Measurements from ENCODE around the gene CTDSPL.

The CTDSPL gene

DNA sequence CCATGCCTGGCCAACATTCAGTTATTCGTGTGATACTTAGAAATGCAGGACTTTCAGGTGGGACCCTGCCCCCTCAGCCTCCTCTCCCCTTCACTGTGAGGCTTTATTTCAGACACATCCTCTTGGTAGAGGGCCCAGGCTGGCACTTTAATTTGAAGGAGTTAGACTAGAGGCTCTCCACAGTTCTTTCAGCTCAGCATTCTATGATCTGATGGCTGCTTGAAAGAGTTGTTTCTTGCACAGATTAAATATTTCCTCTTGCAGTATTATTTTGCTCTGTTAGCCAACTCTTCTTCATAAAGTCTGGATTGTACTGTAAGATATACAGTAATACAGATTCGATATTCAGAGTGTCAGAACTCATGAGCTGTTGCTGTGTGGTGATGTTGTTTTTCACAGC, 35.1 kb downstream of the CTDSPL start:
- no peak for DNase-seq

DNA sequence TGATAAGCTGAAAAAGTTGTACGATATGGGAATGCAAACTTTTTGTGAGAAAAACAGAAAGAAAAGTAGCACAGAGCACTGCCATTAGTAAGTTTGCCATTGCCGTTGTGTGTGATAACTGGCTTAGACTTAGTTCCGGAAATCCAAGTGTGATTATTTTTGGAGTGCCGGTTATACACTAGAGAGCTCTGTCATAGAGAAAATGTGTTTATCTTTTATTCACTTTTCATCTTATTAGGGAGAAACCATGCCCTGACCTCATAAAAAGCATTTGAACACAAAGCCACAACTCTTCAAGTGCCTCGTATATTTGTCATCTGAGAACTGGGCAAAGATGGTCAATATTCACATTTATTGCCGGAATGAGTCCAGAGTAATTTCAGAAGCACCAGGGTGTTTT, 36.1 kb downstream of the CTDSPL start:
- DNase-seq, result no peak

DNA sequence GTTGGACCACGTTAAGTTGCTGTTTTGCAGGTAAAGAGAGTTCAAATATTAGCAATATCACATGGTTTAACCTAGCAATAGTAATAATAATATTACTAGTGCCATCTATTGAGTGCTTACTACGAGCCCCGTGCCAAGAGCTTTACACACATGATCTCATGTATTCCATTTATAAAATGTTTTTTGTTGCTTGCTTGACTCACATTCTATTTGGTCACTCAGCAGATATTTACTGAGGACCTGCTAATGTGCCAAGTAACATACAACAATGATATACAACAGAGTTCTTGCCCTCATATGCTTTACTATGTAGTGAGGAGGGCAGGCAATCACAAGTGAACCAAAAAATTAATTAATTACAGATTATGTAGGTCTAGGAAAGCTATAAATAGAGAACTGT, 36.7 kb downstream of the CTDSPL start:
- DNase-seq, result no peak

DNA sequence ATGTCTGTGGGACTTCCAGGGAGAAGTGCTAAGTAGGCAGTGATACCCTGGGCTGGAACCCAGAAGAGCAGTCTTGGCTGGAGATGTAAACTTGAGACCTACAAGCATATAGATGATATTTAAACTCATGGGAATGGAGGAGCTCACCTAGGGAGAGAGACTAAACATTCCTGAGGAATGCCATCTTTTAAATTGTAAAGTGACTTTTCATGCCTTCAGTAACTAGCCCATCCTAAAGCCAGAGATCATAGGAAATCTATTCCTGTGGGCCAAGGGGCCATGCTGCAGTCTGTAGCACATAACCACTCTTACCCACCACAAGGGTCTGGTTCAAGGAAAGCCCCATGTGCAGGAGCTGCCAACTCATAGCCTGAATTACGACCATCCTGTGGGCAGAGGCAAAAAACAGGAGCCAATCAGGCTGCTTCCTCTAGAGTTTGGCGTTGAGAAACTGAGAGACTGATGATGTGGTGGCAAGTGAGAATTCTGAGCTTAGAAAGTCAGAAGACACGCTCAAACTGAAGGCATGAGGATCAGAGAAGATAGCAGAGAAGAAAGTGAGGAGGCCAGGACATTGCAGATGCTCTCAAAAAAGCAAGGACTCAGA, 37.5 kb downstream of the CTDSPL start:
- DNase-seq, result no peak

DNA sequence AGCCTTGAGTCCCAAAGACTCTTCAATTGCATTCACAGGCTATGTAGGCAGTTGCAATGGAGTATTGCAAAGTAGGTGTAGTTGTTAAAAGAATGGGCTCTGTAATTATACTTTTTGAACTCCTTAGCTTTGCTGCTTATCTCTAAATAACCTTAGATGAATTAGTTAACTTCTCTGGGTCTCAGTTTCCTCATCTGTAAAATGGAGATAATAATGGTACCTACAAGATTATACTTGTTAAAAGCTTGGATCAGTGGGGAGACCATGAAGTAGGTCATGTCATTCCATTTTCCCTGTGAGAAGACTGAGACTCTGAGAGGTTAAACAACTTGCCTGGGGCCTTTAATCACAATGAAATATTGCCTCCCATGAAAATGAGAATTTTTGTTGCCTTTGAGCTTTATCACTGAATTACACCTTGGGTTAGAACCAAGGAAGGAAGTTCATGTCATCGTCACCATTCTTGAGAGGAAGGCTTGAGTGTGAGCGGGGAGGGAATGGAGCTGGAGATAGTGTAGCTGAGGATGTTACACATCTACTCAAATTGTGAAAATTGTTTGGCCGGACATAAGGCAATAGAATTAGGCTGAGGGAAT, 38.1 kb downstream of the CTDSPL start:
- DNase-seq, result no peak

DNA sequence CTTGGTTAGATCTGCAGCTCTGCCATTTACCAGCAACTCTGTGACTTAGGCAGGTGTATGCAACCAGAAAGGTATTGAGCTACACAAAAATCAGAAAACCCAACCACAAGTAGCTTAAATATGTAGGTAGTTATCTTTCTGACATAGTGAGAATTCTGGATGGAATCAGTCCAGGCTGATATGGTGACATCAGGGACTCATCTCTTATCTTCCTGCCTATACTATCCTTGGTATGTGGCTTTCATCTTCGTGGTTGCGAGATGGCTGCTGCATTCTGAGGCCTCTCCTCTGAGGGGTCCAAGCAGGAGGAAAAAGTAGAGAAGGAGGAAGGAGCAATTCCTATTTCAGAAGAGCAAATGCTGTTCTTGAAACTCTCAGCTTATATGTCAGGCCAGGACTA, 40.0 kb downstream of the CTDSPL start:
- DNase-seq, result no peak

DNA sequence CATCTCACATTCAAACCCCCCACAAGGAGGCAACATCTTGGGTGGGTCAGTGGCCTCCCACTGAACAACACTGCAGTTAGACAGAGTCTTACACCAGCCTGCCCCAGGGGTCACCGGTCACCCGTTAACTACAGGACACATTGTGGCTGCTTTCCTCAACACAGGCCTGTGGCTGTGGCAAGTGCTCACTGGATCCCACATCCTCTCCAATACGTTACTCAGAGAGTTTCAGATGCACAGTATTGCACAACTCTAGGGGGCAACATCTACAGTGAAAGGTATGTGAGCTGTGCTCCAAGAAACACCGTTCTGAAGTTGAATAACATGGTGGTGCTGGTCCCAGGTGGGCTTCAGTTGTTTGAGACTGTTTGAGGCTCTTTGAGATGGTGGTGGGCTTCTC, 41.0 kb downstream of the CTDSPL start:
- DNase-seq, result no peak

DNA sequence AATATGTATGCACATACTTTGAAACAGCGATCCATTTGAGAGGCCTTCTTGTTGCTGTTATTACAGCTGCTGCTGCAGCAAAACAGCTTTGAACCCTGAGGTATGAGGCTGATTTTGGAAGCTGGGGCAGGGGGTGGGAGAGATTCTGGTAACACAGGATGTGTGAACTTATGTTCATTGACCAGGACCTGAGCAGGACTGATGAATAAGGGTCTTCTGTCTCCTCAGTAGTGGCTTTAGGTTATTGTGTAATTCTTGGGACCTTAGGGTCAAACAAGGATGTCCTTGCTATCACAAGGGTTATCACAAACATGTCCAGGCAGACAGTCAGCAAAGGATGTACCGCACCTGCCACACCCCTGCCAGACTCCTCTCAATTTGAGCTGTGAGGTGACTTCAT, 41.6 kb downstream of the CTDSPL start:
- no peak for DNase-seq

DNA sequence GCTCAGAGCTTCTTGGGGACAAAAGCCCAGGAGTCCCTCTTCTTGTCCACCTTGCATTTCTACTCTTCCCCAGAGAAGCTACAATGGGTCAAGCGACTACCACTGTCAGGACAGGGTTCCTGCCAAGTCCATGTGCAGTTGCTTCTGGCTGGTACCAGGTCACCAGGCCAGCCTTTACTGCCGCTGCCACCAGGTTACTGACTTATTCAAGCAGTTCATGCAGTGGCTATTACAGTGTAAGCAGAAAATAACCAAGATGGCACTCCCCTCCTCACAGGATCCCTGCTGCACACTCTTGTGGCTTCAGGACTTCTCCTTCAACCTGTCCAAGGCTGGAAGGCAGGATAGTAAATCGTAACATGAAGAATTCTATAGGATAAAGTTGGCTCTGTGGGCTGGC, 42.1 kb downstream of the CTDSPL start:
- DNase-seq, result no peak

DNA sequence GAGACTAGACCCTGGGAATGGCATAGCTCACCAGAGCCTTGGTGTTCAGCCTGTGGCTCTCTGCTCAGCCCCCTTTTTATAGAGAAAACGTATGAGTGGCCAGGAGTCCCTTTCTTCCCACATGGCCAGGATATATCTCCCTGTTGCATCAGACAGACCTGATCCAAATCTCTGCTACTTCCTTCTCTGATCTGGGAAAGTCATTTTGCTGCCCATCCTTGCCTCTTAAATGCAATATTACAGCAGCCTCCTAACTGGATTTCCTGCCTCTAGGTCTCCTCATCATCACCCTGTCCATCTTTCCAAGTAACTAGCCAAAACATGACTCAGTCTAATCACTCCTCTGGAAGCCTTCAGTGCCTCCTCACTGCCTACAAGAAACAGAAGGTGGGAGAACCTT, 42.9 kb downstream of the CTDSPL start:
- DNase-seq, result no peak

DNA sequence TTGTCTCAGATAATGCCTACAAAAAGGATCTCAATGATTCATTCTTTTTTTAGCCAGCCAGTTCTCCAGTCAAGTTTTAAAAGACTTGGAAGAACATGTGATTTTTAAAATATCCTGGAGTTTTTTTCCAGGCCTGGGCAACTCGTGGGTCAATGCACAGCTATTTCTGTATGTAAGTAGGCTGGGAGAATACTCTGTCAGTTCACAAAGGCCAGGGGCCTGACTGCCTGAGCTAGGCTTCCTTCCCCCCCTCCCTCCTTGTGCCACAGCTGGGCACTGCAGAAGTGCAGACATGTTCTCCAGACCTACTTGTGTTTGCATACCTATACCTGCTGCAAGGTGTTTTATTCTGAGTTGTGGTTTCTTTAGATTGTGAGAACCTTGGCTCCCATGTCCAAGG, 43.7 kb downstream of the CTDSPL start:
- DNase-seq, result no peak

DNA sequence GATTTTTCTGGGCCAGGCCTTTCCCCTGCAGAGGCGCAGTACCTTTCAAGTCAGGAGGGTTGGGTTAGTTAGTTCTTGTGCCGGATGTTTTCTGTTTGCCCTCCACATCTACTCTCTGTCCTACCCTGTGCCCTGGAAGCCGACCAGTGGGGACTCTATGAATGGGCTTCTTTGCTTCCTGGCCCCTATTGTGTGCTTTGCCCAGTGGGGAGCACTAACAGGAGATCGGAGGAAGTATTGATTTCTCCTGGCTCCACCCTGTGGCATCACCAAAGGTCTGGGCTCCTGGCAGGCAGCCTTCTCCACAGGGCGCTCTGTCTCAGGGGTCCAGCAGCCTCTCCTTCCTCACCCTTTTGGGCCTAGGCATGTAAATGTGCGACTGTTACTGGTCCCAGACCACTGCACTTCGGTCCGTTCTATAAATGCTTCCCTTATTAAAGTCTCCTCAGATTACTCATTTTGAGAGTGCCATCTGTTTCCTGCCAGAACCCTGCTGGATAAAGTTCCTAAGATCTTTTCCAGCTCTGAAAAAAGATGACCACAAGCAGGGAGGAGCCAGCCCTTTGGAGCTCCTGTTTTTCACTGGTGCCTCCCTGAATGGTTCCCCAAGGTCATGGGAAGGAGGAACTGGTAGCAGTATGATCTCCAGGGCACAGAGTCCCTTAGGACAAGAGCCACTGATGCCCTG, 44.5 kb downstream of the CTDSPL start:
- no peak for DNase-seq

DNA sequence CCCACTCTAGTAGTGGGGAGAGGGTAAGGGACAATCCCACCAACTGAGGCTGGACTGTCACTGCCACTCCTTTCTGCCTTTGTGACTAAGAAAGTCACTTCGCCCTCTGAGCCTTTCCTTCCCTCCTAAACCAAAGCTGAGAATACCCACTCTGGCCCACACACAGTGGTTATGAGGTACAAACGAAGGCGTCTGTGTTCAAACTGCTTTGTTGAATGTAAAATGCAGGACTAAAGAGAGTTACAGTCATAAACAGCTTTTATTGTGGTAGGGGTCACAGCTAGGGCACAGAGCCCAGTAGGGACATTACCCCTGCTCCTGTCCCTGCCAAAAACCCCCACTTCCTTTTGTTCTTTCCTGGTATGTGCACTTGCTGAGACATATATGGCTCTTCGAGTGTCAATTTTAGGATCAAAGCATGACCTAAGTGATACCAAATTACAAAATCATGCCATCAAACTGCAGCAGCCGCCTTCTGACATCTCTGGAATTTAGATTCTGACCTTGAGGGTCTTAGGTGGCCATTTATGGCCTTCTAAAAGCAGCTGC, 45.1 kb downstream of the CTDSPL start:
- DNase-seq, result no peak

DNA sequence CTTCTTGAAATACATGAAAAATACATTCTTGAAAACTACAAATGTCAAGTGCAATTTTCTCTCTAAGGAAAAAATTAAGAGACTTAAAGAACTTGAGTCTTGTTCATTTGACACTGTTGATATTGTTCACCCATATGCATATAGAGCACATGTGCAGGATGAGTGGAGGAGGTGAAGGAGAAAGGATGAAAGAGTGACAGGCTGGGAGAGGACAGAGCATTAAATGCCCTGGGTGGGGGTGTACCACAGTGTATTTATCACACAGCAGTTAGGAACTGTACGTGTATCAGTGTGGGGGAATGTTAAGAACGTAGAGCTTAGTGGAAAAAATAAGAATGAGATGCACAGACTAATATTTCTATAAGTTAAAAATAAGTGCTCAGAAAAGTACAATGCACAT, 45.7 kb downstream of the CTDSPL start:
- DNase-seq, result no peak

DNA sequence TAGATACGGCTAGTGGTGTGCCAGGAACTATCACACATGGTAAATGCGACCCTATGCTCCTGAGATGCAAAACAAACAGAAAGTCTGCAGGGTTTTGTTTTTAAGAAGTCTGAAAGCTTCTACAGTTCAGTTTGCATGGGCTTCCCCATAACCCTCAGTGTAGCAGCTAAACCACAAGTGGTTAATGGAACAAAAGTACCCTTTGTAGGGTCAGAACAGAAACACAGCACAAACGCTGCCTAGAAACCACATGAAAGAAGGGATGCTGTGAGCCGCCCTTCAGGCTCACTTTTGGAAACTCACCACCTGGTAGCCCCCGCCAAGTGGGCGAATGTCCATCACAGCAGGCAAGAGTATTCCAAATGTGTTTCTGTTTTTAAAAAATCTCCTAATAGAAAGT, 46.2 kb downstream of the CTDSPL start:
- peak; percentile 59 for DNase-seq

DNA sequence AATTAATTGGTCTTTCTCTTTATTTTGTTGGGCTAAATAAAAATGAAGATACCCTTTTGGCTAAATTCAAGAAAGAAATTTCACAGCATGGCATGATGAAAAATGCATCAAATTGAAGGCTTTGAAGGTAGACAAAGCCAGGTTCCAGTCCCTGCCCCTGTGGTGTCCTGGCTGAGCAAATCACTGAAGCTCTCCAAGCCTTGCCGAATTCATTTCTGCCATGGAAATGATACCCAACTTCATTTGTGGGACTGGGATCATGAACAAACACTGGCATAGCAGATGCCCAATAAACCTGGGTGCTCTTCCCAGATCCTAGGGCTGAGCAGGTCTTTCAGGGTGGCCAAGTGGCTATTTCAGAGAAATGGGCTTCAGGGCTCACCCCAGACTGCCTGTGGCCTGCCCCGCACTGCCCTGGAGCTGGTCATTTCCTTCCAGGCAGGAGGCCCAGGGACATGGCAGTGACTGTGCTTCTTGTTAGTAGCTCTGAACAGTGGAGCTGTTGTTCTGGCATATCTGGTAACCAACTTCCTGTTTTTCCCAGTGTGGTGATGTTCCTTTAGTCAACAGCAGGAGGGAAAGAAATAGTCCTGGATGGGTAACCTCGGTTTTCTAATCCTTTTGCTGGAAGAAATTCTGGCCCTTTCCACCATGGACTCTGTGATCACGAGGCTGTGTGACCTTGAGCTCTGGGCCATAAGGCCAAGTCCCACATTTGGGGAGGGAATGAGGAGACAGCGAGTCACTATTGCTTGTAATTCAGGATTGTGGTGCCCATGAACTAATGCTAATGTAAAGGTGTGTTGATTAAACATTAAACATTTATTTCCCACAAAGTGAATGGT, 47.6 kb downstream of the CTDSPL start:
- DNase-seq, result no peak

DNA sequence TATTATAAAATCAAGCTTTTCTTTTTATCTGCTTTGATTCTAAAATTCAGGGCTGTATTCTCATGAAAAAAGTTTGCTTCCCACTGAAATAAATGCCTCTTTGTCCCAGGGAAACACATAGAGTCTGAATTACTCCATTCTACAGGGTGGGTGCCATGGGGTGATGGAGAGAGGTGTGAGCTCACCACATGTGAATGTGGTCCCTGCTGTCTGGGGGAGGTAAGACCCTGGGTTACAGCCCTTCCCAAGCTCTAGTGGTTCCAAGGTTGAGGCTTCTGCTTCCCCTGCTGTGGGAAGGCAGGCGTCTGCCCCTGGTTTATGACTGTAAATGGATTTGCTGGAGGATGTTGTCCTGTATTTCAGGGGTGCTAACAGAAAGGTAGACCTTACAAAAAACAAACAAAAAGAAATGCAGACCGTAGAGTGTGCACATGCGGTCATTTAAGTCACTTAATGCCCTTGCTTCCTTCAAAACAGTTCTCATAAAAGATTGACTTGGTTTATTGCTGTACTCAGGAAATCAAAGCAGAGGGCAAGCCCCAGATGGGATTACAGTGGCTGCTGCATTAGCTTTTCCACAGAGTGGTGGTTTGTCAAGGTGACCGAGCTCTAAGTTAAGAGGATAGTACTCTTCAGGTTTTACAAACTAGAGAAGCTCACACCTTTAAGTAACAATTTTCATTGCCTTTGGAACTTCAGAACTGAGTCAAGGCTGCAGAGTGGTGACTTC, 49.2 kb downstream of the CTDSPL start:
- DNase-seq, result no peak

DNA sequence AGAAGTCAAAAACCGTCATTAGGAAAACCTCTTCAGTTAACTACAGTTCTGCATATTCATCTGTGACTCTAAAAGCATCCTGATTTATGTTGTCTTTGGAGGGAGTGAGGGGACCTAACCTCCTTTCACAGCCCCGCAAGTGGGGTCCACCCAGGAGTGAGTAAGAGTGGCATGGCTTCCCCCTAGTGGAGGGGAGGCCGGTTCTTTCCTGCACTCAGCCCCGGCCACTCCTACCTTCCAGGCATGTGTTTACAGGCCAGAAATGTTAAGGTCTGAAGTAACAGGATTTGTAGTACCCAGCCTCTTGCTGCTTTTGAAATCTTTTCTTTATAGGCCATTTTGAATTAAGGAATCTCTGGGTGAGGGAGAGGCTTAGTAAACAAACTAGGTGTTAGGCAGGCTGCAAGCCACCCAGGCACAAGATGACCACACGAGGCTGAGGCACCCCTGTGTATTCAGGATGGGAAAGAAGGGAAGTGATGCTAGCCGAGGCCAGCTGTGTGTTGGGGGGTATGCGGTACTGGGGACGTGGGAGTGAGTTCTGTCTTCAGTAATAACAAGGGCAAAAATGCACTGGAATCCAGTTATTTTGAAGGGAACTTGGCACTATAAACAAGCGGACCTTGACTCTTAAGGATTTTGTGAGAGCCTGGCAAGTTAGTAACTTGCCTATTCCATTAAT, 50.5 kb downstream of the CTDSPL start:
- no peak for DNase-seq

DNA sequence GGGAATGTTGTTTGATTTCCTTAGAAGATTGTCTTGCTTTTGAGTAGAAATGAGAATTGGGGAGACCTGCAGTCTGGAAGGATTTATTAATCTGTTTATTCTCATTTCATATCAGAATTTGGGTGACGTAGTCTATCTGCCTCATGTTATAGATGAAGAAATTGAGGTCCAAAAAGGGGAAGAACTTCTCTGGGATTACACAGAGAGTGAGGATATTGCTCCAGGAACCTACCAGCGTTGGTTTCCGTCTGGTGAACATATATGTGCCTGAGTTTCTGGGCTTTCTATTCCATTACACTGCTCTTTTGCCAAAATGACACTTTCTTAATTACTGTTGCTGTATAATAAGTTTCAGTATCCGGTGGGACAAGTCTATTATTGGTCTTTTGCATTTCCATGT, 51.8 kb downstream of the CTDSPL start:
- DNase-seq, result no peak

DNA sequence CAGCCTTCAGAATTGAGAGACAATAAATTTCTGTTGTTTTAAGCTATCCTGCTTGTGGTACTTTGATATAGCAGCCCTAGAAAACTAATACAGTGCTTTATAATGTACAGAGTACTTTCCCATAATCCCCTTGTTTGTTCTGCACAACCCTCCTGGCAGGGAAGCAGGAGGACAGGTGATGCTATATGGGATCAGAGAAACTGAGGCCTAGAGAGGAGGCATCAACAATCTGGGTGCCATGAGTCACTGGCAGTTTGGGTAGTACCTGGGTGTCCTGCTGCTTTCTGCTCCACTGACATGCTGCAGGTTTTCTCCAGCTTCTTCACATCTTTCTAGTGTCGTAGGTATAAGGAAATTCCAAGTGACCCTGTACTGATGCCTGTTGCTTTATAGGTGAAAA, 55.0 kb downstream of the CTDSPL start:
- no peak for DNase-seq

DNA sequence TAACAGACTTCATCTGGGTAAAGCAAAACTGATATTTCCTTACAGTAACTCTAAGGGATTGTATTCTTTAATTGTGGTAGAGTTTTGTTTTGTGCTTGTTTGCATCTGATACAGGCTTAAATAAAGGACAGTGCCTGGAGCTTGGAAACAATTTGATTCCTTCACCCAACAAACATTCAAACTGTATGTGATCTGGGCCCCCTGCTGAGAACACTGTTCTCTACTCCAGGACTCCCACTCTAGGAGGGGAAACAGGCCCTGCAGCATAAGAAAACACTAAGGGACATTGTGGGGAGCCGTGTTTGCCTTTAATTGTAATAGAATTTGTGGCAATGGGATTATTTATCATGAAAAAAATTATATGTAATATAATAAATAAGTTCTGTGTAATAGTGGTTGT, 56.9 kb downstream of the CTDSPL start:
- DNase-seq, result no peak

DNA sequence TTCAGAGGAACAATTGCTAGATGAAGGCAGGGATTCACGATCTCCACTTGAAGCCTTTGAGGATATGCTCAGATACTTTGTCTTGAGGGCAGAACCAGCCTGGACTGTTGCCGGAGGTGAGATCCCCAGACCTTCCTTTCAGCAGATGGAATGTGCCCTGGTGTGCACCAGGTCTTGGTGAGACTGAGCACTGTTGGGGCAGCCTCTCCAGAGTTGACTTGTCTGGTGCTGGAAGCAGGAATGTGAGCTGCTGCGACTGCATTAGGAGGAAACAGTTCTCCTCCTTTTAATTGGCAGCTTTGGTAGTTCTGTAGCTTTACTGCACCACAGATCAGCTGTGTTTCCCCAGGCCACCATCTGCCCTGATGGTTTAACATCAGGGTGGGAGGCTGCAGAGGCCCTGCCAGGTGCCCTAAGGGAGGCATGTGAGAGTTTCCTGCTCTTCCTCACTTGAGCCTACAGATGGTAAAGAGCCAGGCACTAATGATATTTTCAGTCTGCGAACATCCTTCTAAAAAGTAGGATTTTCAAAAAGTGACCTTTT, 58.5 kb downstream of the CTDSPL start:
- DNase-seq, result no peak
